GM18517 (cell line): ENCODE measurements around the gene SCUBE3.

Source experiments
- ATAC-seq: cut with Tn5 transposase; IDR thresholded peaks from one replicate; pipeline ENCODE4 v1.9.1; 2021; ENCODE audit warnings: mild to moderate bottlenecking, moderate library complexity; ENCODE audit not compliant: unreplicated experiment

SCUBE3 gene

GRCh38 chr6:35237476-35237875, 23.7 kb downstream of the SCUBE3 start:
- no peak for ATAC-seq

GRCh38 chr6:35238843-35239289, 25.1 kb downstream of the SCUBE3 start:
- no peak for ATAC-seq

- no peak for ATAC-seq
These were observed 25.8 kb downstream of the SCUBE3 start for GRCh38 chr6:35239581-35239980.

- ATAC-seq, result peak; percentile 53
These were observed 27.4 kb downstream of the SCUBE3 start for GRCh38 chr6:35240838-35241801.

- no peak for ATAC-seq
These were observed 28.7 kb downstream of the SCUBE3 start for GRCh38 chr6:35242486-35242885.

GRCh38 chr6:35242906-35243305, 29.1 kb downstream of the SCUBE3 start:
- no peak for ATAC-seq

- ATAC-seq, result no peak
These were observed 29.7 kb downstream of the SCUBE3 start for GRCh38 chr6:35243386-35243958.

- ATAC-seq, result no peak
These were observed 30.8 kb downstream of the SCUBE3 start for GRCh38 chr6:35244551-35244950.

- no peak for ATAC-seq
These were observed 34.0 kb downstream of the SCUBE3 start for GRCh38 chr6:35247642-35248231.

GRCh38 chr6:35248300-35248699, 34.5 kb downstream of the SCUBE3 start:
- no peak for ATAC-seq

GRCh38 chr6:35248965-35249364, 35.2 kb downstream of the SCUBE3 start:
- ATAC-seq, result no peak

- ATAC-seq, result no peak
These were observed 38.2 kb downstream of the SCUBE3 start for GRCh38 chr6:35251949-35252348.

- no peak for ATAC-seq
These were observed 39.5 kb downstream of the SCUBE3 start for GRCh38 chr6:35253249-35253648.

GRCh38 chr6:35258336-35258735, 44.6 kb downstream of the SCUBE3 start:
- no peak for ATAC-seq

GRCh38 chr6:35258858-35259193, 45.1 kb downstream of the SCUBE3 start:
- peak; percentile 2 for ATAC-seq

GRCh38 chr6:35259194-35259947, 45.6 kb downstream of the SCUBE3 start, which contains the start of gene ZNF76:
TSS of gene ZNF76 (plus strand) at chr6:35259735. CDS start at chr6:35281152, 21,417 bp downstream.
- peak; percentile 82 for ATAC-seq

GRCh38 chr6:35259948-35260590, 46.3 kb downstream of the SCUBE3 start:
- peak; percentile 21 for ATAC-seq

- no peak for ATAC-seq
These were observed 47.1 kb downstream of the SCUBE3 start for GRCh38 chr6:35260591-35261570.

GRCh38 chr6:35262596-35262995, 48.8 kb downstream of the SCUBE3 start:
- ATAC-seq, result no peak
